NCI-H446 treated with DMSO at 0.1 percent for 48 hours (cell line): ENCODE measurements around the gene HIF1AN.

ENCODE experiments used
- DNase-seq: peaks from one replicate; lab custom pipeline; 2025; lab: John Stamatoyannopoulos, UW

The HIF1AN gene

GRCh38 chr10:100535715-100536353 is at the start of gene HIF1AN:
Gene HIF1AN, plus strand, starts transcription at chr10:100535943. Its CDS starts 16 bp downstream, at chr10:100535959.
- peak; percentile 78 for DNase-seq

DNA sequence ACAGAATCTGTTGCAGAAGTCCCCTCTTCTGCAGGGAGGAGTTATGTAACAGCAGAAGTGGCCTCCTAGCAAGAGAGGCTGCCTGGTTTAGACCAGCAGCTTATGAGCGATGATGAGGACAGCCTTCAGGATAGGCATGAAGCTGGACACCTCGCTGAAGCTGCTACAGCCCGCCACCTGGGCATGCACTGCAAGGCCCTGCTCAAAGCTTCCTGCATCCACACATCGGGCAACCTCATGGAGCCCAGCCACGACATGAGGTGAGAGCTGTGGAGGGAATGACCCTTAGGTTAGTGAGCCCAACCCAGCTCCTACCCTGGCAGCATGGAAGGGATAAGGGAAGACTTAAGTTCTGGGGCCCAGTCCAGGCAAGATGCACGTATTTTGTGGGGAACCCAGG is 48.2 kb upstream of the HIF1AN start:
- no peak for DNase-seq

GRCh38 chr10:100489396-100489795 is 46.3 kb upstream of the HIF1AN start:
- DNase-seq: no peak

DNA sequence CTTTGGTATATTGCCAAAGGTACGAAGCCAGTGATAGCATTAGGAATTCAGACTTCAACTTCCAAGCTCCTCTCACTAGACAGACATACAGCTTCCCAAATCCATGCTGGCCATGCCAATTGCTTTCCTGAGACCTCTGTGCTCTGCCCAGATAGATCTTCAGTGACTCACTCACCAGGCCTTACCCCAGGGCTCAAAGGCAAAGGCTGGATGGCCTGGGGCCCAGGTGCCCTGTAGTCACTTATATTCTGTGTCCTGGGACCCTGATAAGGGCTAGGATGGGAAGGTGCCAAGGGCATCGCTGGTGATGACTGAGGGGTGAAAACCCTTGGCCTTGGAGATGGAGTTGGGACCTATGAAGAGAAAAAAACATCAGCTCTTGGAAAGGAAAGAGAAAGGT is 45.2 kb upstream of the HIF1AN start:
- DNase-seq: no peak

DNA sequence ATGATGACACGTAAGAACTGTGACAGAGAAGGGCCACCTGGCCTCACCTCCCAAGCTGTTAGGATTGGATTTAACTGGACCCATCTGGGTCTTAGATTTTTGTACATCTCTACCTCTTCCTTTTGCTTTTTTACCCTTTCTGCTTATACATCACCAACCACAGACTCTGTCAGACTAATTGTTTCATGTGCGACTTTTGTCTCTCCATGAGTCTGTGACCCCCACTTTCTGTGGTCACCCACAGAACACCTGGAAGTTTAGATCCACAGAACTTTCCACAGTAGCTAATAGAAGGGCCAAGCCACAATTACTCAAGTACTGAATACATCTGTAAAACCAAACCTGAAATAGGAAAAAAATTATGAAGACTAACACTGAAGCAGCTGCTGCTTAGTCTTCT is 39.2 kb upstream of the HIF1AN start:
- DNase-seq: no peak

DNA sequence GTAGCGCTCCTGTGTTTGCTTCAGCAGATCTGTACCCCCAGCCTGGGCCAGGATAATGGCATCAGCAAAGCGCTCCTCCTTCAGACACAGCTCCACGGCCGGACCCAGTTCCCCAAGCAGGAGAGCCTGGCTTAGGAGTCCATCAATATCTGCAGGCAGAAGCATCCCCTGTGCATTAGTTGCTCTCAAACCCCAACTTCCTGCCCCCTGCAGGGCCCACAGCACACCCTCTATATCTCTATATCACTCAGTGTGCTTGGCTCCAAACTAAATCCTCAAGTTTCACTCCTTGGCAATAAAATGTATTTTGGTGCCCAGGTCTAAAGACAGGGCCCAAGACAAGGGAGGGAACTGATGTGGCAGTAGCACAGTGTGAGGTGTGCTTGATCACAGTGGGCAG is 37.7 kb upstream of the HIF1AN start:
- no peak for DNase-seq

- DNase-seq: no peak
These were observed 34.3 kb upstream of the HIF1AN start for GRCh38 chr10:100501423-100501822.

DNA sequence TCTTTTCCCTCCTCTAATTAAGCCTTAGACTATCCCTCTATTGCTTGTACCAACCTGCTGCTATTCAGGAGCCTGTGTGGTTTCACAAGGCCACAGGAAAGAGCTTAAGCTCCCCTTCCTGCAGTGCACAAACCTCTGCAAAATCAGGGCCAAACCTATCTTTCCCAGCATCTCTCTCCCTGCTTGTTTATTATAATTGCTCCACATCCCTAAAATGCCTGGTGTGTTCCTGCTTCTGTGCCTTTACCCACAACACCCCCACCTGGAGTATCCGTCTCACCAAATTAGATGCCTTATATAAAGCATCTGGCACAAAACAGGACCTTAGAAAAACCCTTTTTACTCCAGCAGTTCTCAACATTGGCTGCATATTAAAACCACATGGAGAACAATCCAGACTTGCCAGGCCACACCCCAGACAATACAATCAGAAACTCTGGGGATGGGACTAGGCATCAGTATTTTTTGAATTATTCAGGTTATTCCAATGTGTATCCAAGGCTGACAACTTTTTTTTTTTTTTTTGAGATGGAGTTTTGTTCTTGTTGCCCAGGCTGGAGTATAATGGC is 32.7 kb upstream of the HIF1AN start:
- no peak for DNase-seq

- no peak for DNase-seq
These were observed 31.6 kb upstream of the HIF1AN start for GRCh38 chr10:100504096-100504495.

- DNase-seq: no peak
These were observed 30.6 kb upstream of the HIF1AN start for GRCh38 chr10:100505164-100505563.

- no peak for DNase-seq
These were observed 29.0 kb upstream of the HIF1AN start for GRCh38 chr10:100506596-100507356.

DNA sequence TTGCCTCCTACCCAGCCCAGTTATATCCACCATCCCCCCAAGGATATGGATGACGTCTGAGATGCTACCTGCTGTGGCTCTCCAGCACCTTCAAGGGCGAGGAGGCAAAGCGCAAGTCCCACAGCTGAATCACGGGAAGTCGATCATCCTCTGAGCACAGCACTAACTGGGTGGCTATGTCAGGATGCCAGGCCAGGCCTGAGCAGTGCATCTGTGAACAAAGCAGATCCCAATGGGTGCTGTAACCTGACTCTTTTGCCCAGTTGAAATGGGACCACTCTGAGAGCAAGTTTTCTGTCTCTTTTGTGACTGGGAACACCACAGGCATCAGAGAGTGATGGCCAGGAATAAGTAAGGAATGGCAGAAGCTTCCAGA is 28.4 kb upstream of the HIF1AN start:
- no peak for DNase-seq

DNA sequence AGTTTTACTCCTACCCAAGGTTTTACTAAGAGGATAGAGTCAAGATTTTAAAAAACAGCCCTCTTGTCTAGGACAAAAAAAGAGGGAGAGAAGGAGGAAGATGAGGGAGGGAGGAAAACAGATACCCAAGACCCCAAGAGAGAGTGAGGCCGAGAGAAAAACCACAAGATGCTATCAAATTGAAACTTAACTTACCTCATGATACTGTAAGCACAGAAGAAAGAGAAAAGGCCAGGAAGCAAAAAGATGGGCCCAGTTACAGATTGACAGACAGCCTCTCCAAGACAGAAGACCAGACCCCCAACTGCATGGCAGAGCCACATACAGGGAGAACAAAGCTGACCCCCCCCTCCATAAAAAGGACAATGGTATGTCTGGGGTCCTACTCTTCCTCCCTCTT is 27.5 kb upstream of the HIF1AN start:
- no peak for DNase-seq

DNA sequence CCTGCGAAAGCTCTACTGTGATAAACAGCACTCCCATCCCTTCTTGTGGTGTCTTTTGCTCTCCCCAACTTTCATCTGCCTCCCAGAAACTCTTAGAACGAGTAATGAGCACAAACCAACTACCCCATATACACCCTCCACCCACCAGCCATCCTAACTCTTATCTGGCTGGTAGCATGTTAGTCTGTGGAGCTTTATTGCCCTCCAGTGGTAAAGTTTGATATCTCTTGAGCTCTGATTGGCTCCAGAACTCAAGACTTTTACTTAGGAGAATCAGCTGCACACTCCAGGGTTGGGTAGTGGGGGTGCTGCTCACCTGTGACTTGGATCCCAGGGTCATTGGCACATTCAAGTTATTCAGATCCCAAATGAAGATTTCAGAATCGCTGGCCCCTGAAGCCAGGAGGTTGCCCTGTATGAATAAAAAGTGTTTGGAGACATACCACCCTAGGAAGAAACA is 27.0 kb upstream of the HIF1AN start:
- DNase-seq: peak; percentile 6

DNA sequence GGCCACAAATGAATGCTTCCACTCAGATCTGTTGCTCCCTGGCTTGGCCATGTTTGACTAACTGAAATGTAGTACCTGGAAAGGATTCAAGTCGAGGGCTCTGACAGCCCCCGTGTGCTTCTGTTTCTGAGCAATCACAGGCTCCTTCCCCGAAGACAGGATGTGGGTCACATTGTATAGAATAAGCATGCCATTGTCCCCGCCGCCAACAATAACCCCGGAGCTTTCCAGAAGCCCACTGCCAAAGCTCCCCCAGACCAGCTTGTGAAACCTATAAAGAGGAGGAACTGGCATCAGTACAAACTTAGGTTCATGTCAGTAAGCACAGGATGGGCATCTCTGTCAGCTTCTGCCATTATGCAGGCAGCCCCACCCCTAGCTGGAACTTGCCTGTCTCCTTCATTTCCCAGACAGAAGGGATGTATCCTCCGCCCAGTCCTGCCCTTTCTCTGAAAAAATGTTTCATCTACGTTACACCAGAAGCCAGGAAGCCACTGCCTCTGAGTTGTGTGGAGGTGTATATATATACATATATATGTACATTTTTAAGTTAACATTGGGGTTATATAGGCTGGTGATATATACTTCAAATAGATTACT is 26.4 kb upstream of the HIF1AN start:
- DNase-seq: no peak

DNA sequence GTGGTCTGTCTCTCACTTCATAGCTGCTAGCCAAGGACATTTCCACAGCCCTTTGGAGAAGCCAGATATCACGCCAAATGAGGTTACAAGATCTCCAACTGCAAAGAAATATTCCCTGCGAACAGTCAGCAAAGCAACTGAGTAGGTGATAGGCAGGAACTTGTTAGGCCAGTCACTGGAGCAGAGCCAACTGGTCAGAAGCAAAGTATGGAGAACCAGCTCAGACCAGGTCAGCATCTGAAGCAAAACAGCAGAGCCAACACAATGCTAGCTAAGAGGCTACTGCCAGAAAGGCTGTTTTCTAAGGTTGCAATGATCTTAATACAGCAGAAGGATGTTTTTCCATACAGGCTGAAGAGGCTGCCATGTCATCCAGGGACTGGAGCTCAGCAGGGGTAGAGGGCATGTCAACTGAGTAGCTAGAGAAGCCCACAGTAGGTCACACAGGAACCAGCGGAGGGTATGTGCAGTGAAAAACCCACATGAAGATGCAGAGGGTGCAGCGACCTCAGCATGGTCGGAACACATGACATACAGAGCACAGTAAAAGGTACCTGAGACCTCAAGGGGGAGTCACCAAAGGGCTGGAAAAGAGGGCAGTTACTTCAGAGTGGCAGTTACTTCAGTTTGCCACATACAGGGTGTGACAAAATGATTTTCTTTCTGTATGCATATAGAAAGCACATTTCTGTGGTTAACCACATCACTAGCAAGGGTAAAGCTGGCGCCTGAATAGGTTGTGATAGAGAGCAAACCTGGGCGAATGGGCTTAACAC is 25.0 kb upstream of the HIF1AN start:
- DNase-seq: no peak

DNA sequence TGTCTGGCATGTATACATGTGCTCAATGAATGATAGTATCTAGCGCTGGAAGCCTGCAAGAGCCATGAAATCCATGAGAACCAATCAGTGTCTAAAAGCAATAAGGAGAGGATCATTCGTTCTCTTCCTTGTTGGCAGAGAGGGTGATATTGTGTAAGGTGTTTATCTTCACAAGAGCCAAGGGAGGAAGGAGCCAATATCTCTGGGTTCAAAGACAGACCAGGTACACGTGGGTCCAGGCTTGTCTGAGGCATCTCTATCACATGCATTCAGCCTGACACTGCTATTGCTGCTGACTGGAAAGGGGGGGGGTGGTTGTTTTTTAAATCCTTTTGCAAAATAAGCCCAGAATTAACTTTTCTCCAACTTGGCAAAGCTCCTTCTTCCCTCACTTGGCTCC is 20.1 kb upstream of the HIF1AN start:
- no peak for DNase-seq

- DNase-seq: no peak
These were observed 18.9 kb upstream of the HIF1AN start for GRCh38 chr10:100516847-100517246.

GRCh38 chr10:100518761-100519241 is 16.9 kb upstream of the HIF1AN start:
- no peak for DNase-seq

GRCh38 chr10:100519311-100520051 is 16.3 kb upstream of the HIF1AN start, which contains the start of gene SEC31B:
Gene SEC31B, minus strand, starts transcription at chr10:100519861. Its CDS starts 2,909 bp downstream, at chr10:100516952.
- no peak for DNase-seq

GRCh38 chr10:100520811-100521210 is 14.9 kb upstream of the HIF1AN start:
- DNase-seq: no peak
